ENCODE results near the gene INAFM2. TPM values are rescaled to one million over a fixed set of nuclear protein-coding genes. Genes with fewer than 3 reads are reported as not detected.
A peak's percentile ranks its signal among the peaks of the same experiment; 100 is the strongest.

INAFM2 gene
- total and polyA plus RNA-seq, 9 of the 15 experiments (the other 6 are each of a cell fraction or from before 2014, with no cell fraction given): 11.8 to 43.1 (median 27.2) TPM

DNA sequence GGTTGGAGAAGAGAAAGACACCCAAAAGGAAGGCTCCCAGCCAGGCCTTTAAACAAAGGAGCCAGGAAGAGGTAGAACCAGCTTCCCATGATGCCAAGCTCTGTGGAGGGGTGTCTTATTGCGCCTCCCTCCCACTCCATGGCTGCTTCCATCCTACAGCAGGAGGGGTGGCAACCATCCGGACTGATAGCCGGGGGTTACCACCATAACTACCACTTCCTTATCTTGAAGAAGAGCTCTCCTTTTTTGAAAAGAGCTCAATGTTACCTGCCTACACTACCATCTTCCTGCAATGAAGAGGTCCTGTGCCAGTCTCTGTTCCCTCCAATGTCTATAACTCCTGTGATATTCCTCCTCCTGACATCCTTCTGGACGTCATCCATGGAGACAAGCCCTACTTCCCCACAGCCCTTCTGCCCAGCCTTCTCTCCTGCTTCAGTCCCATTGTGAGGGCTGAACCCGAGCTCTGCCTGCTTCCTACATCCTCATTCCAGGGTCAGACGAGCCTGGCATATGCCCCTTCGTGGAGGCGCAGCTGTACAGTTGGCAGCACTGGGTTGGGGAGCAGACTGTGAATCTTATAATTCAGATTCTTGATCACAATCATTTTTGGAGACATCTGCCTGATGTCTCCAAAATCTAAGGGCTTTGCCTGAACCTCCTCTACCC, 8.8 kb downstream of the INAFM2 start:
- POLR2A ChIA-PET: interaction anchor here (0.6 to 1.1 kb wide), 4 partner anchors 10 to 20 kb away, joined by 3 to 4 read pairs (median 4); no protein-coding TSS in a partner anchor
- ATAC-seq: no peak
- WGBS (ENCODE audit: insufficient coverage, low coverage, missing lambda C conversion rate): 66% methylated on average over 8 of the region's 8 CpGs

More for the DNA sequence above, 8.8 kb downstream of the INAFM2 start:
- in situ Hi-C loops (cut with MboI) (no loop called here), intact Hi-C loops (cut with micrococcal nuclease) (no loop called here)
- BruUV-seq (replicated peaks): no TSS peak
- Histone ChIP-seq H3K79me2 (ENCODE audit: control insufficient read depth, insufficient read depth, low read length) (no peaks in the 10 kb centered on the region), H3K4me2 (ENCODE audit: insufficient read depth, low read length) (no peak overlapping the region; the same call in 1 of the 2 replicates), H3K4me3 (no peak overlapping the region), H3K27me3 (ENCODE audit: control insufficient read depth in 2 of 2, insufficient read depth in 2 of 2, low read length in 2 of 2) (no peaks in the 10 kb centered on the region), H3K9me1 (ENCODE audit: control insufficient read depth, insufficient read depth, low read length) (no peaks in the 10 kb centered on the region), H3K4me1 (replicated peaks in 1 of 2; ENCODE audit: control insufficient read depth in 2 of 2, insufficient read depth in 2 of 2, low read length in 2 of 2) (peaks cover 56 to 61% of the 10 kb centered on the region in 2 experiments), H4K20me1 (replicated peaks; ENCODE audit: control insufficient read depth, insufficient read depth, low read length) (no peaks in the 10 kb centered on the region), H3K36me3 (ENCODE audit: control insufficient read depth, insufficient read depth, low read length) (peaks cover 14% of the 10 kb centered on the region), H3K27ac (ENCODE audit: extremely low read depth, low read depth, low read length) (no peak overlapping the region), H2AFZ (ENCODE audit: low read depth, low read length) (no peak overlapping the region), H3K9ac (ENCODE audit: insufficient read depth in 1 of 2, low read depth in 2 of 2, low read length in 2 of 2) (no peak overlapping the region), H3K9me3 (replicated peaks; ENCODE audit: control insufficient read depth, insufficient read depth, low read depth, low read length) (no peaks in the 10 kb centered on the region)
- TF ChIP-seq XRCC3 (IDR thresholded peaks at IDR 0.05): no peak
- TF ChIP-seq ASH1L (IDR thresholded peaks at IDR 0.05; ENCODE audit: borderline replicate concordance, low read depth, partially characterized antibody): no peak
- no peak for TF ChIP-seq ATF1 (CRISPR knock-in tag; IDR thresholded peaks at IDR 0.05)
- no peak for TF ChIP-seq ATF1 (tag; IDR thresholded peaks at IDR 0.05)
- no peak for TF ChIP-seq DACH1 (IDR thresholded peaks at IDR 0.05; ENCODE audit: partially characterized antibody)
- TF ChIP-seq SNIP1 (IDR thresholded peaks at IDR 0.05; ENCODE audit: low read depth): no peak
- TF ChIP-seq, protein P1, sequence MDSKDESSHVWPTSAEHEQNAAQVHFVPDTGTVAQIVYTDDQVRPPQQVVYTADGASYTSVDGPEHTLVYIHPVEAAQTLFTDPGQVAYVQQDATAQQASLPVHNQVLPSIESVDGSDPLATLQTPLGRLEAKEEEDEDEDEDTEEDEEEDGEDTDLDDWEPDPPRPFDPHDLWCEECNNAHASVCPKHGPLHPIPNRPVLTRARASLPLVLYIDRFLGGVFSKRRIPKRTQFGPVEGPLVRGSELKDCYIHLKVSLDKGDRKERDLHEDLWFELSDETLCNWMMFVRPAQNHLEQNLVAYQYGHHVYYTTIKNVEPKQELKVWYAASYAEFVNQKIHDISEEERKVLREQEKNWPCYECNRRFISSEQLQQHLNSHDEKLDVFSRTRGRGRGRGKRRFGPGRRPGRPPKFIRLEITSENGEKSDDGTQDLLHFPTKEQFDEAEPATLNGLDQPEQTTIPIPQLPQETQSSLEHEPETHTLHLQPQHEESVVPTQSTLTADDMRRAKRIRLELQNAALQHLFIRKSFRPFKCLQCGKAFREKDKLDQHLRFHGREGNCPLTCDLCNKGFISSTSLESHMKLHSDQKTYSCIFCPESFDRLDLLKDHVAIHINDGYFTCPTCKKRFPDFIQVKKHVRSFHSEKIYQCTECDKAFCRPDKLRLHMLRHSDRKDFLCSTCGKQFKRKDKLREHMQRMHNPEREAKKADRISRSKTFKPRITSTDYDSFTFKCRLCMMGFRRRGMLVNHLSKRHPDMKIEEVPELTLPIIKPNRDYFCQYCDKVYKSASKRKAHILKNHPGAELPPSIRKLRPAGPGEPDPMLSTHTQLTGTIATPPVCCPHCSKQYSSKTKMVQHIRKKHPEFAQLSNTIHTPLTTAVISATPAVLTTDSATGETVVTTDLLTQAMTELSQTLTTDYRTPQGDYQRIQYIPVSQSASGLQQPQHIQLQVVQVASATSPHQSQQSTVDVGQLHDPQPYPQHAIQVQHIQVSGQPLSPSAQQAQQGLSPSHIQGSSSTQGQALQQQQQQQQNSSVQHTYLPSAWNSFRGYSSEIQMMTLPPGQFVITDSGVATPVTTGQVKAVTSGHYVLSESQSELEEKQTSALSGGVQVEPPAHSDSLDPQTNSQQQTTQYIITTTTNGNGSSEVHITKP (IDR thresholded peaks at IDR 0.05; ENCODE audit: partially characterized antibody): peak; percentile 78
- no peak for TF ChIP-seq ESRRB (CRISPR knock-in tag; IDR thresholded peaks at IDR 0.05; ENCODE audit: borderline replicate concordance)
- TF ChIP-seq HIVEP1 (CRISPR knock-in tag; IDR thresholded peaks at IDR 0.05): no peak
- DNase-seq (ENCODE audit: extremely low read depth in 1 of 4, low spot score in 3 of 4) (no peak), FAIRE-seq (no peak)
- CTCF ChIA-PET (ENCODE audit: low intra/inter-chr PET ratio): no interaction called here

Data from K562 (cell line).